Mesenchymal stem cell (in vitro differentiated cells and primary cell): ENCODE data around the gene FHIP1B.

Experiments used
- DNase-seq: peaks from one replicate; pipeline ENCODE4 v3.0.0-alpha.2; 2013
- H2AFZ ChIP-seq: one replicate; pipeline ENCODE4 v1.6.1; 2013; ENCODE audit warnings: low read depth, mild to moderate bottlenecking, control low read depth, inconsistent platforms, low read length, moderate library complexity
- H2AK5ac ChIP-seq: 2 replicates; pipeline ENCODE4 v1.6.1; 2013; ENCODE audit warnings: low read length, moderate library complexity, mild to moderate bottlenecking, inconsistent platforms; ENCODE audit not compliant: severe bottlenecking
- H2BK120ac ChIP-seq: one replicate; pipeline ENCODE4 v1.6.1; 2013; ENCODE audit warnings: low read depth, mild to moderate bottlenecking, inconsistent platforms, low read length, moderate library complexity
- H2BK12ac ChIP-seq, 2 experiments: one replicate each; pipeline ENCODE4 v1.6.1; 2013; ENCODE audit warnings: inconsistent platforms in 2 of 2, low read length in 2 of 2, mild to moderate bottlenecking in 2 of 2, moderate library complexity in 2 of 2, control low read depth in 1 of 2
- H2BK15ac ChIP-seq: one replicate; pipeline ENCODE4 v1.6.1; 2013; ENCODE audit warnings: mild to moderate bottlenecking, low read depth, inconsistent platforms; ENCODE audit not compliant: poor library complexity, severe bottlenecking
- H2BK5ac ChIP-seq: 2 replicates; pipeline ENCODE4 v1.6.1; 2013; ENCODE audit warnings: low read depth, mild to moderate bottlenecking, low read length, control low read depth, inconsistent platforms; ENCODE audit not compliant: poor library complexity, severe bottlenecking
- H3K14ac ChIP-seq, 2 experiments: one replicate each; pipeline ENCODE4 v1.6.1; 2013; ENCODE audit warnings: inconsistent platforms in 2 of 2, low read length in 2 of 2, control low read depth in 1 of 2, mild to moderate bottlenecking in 1 of 2, moderate library complexity in 1 of 2
- H3K18ac ChIP-seq, 2 experiments: one replicate each; pipeline ENCODE4 v1.6.1; 2013; ENCODE audit warnings: inconsistent platforms in 2 of 2, low read length in 2 of 2, control low read depth in 1 of 2, low read depth in 1 of 2, mild to moderate bottlenecking in 1 of 2
- H3K23ac ChIP-seq, 2 experiments: one replicate each; pipeline ENCODE4 v1.6.1; 2013; ENCODE audit warnings: inconsistent platforms in 2 of 2, low read length in 2 of 2, mild to moderate bottlenecking in 2 of 2, moderate library complexity in 2 of 2, control low read depth in 1 of 2
- H3K27ac ChIP-seq: 2 replicates; pipeline ENCODE4 v1.5.1; 2013; ENCODE audit warnings: mild to moderate bottlenecking, moderate library complexity, low read length, control low read depth, inconsistent platforms; ENCODE audit not compliant: poor library complexity, severe bottlenecking
- H3K27me3 ChIP-seq, 2 experiments: 2 replicates each; pipeline versions ENCODE4 v1.6.1 to v1.7.0; 2013; ENCODE audit warnings: low read length in 2 of 2, mild to moderate bottlenecking in 2 of 2, moderate library complexity in 2 of 2, control low read depth in 1 of 2, inconsistent platforms in 1 of 2; ENCODE audit not compliant: control insufficient read depth in 1 of 2, insufficient read depth in 1 of 2
- H3K36me3 ChIP-seq, 2 experiments: 2 replicates each; pipeline versions ENCODE4 v1.6.1 to v1.7.0; 2013; ENCODE audit warnings: low read length in 2 of 2, control low read depth in 1 of 2, inconsistent platforms in 1 of 2, low read depth in 1 of 2, mild to moderate bottlenecking in 1 of 2; ENCODE audit not compliant: insufficient read depth in 2 of 2, control insufficient read depth in 1 of 2
- H3K4ac ChIP-seq, 2 experiments: one replicate each; pipeline ENCODE4 v1.6.1; 2013; ENCODE audit warnings: inconsistent platforms in 2 of 2, low read length in 2 of 2, mild to moderate bottlenecking in 2 of 2, moderate library complexity in 2 of 2, control low read depth in 1 of 2, low read depth in 1 of 2
- H3K4me1 ChIP-seq: 2 replicates; pipeline ENCODE4 v1.6.1; 2013; ENCODE audit warnings: low read depth, low read length, control low read depth; ENCODE audit not compliant: control insufficient read depth, insufficient read depth
- H3K4me2 ChIP-seq: 2 replicates; pipeline ENCODE4 v1.6.1; 2013; ENCODE audit warnings: low read length, mild to moderate bottlenecking, inconsistent platforms; ENCODE audit not compliant: poor library complexity, severe bottlenecking
- H3K4me3 ChIP-seq, 2 experiments: 2 replicates each; pipeline versions ENCODE4 v1.5.1 to v1.7.0; 2013; ENCODE audit warnings: low read length in 2 of 2, mild to moderate bottlenecking in 2 of 2, control low read depth in 1 of 2, low read depth in 1 of 2; ENCODE audit not compliant: insufficient read depth in 1 of 2
- H3K79me1 ChIP-seq: replicated peaks from 2 replicates; pipeline ENCODE4 v1.6.1; 2013; ENCODE audit warnings: mild to moderate bottlenecking, control low read depth, low read length, inconsistent platforms; ENCODE audit not compliant: poor library complexity, severe bottlenecking
- H3K9ac ChIP-seq: 2 replicates; pipeline ENCODE4 v1.7.0; 2013; ENCODE audit warnings: mild to moderate bottlenecking, low read length, moderate library complexity
- H3K9me3 ChIP-seq: 2 replicates; pipeline ENCODE4 v1.7.0; 2013; ENCODE audit warnings: mild to moderate bottlenecking, low read length; ENCODE audit not compliant: control insufficient read depth
- H4K8ac ChIP-seq: one replicate; pipeline ENCODE4 v1.6.1; 2013; ENCODE audit warnings: inconsistent platforms, mild to moderate bottlenecking, low read length, moderate library complexity
- H4K91ac ChIP-seq: one replicate; pipeline ENCODE4 v1.6.1; 2013; ENCODE audit warnings: mild to moderate bottlenecking, low read length, inconsistent platforms
- WGBS: methylation state at CpG from one replicate; pipeline ENCODE4 v1.1.7; 2013; ENCODE audit warnings: mixed read lengths; 5-methylcytosine and 5-hydroxymethylcytosine counted together

Gene FHIP1B

GRCh38 chr11:6240781-6241180, 6.3 kb upstream of the FHIP1B start:
- Histone ChIP-seq H2AFZ (no peak overlapping the region), H3K18ac (no peak overlapping the region), H3K27me3 (peaks cover 0 to 47% of the 10 kb centered on the region in 2 experiments), H3K23ac (no peak overlapping the region), H4K8ac (no peak overlapping the region), H2BK15ac (no peak overlapping the region), H3K4me1 (no peaks in the 10 kb centered on the region), H3K9me3 (no peaks in the 10 kb centered on the region), H2BK120ac (no peak overlapping the region), H3K14ac (no peak overlapping the region), H2AK5ac (no peak overlapping the region), H3K36me3 (no peaks in the 10 kb centered on the region), H3K4me2 (no peak overlapping the region), H4K91ac (no peak overlapping the region), H3K27ac (no peak overlapping the region), H3K79me1 (no peaks in the 10 kb centered on the region), H3K4me3 (no peak overlapping the region), H2BK5ac (no peak overlapping the region), H3K9ac (no peak overlapping the region), H2BK12ac (no peak overlapping the region), H3K4ac (no peak overlapping the region)
- DNase-seq = no peak
- 60% methylated on average over 1 of the region's 1 CpG for WGBS

- H3K9ac ChIP-seq = no peak overlapping the region
- no peak overlapping the region for H3K14ac ChIP-seq
- H2BK5ac ChIP-seq = no peak overlapping the region
- H3K4ac ChIP-seq = no peak overlapping the region
- no peaks in the 10 kb centered on the region for H3K4me1 ChIP-seq
- H3K4me2 ChIP-seq = no peak overlapping the region
- H3K23ac ChIP-seq = no peak overlapping the region
- no peak overlapping the region for H4K8ac ChIP-seq
- no peak overlapping the region for H3K27ac ChIP-seq
- H3K9me3 ChIP-seq = no peaks in the 10 kb centered on the region
- H2AK5ac ChIP-seq = no peak overlapping the region
- H2BK15ac ChIP-seq = no peak overlapping the region
- no peak overlapping the region for H2AFZ ChIP-seq
- 96% methylated on average over 28 of the region's 28 CpGs for WGBS
- H3K18ac ChIP-seq = no peak overlapping the region
- no peak overlapping the region for H2BK12ac ChIP-seq
- no peak overlapping the region for H4K91ac ChIP-seq
- no peak overlapping the region for H2BK120ac ChIP-seq
- H3K36me3 ChIP-seq = no peaks in the 10 kb centered on the region
- H3K27me3 ChIP-seq = peaks cover 0 to 47% of the 10 kb centered on the region in 2 experiments
- H3K4me3 ChIP-seq = no peak overlapping the region
- DNase-seq = no peak
- H3K79me1 ChIP-seq = no peaks in the 10 kb centered on the region
Observed at GRCh38 chr11:6240139-6240538, 5.7 kb upstream of the FHIP1B start.

- Histone ChIP-seq H2BK5ac (no peak within 1 kb of the TSS), H3K23ac (no peak within 1 kb of the TSS), H2BK12ac (no peak within 1 kb of the TSS), H2AFZ (peak within 1 kb of the TSS; percentile 18), H3K9me3 (no peaks in the 10 kb centered on the region), H3K27me3 (peaks cover 0 to 44% of the 10 kb centered on the region in 2 experiments), H3K4me2 (no peak within 1 kb of the TSS), H3K36me3 (no peaks in the 10 kb centered on the region), H3K14ac (no peak within 1 kb of the TSS), H2BK120ac (no peak within 1 kb of the TSS), H3K4me1 (peaks cover 1% of the 10 kb centered on the region), H3K27ac (no peak within 1 kb of the TSS), H2AK5ac (no peak within 1 kb of the TSS), H3K9ac (no peak within 1 kb of the TSS), H4K8ac (no peak within 1 kb of the TSS), H2BK15ac (no peak within 1 kb of the TSS), H3K18ac (no peak within 1 kb of the TSS), H4K91ac (no peak within 1 kb of the TSS), H3K4ac (no peak within 1 kb of the TSS), H3K79me1 (peaks cover 3% of the 10 kb centered on the region), H3K4me3 (no peak within 1 kb of the TSS)
- 54% methylated on average over 1 of the region's 1 CpG for WGBS
- no peak for DNase-seq
Observed at GRCh38 chr11:6238902-6239301, 4.5 kb upstream of the FHIP1B start, which contains the start of gene CNGA4. Gene CNGA4, plus strand, starts transcription at chr11:6239089. Its CDS starts 118 bp downstream, at chr11:6239207.

- no peak overlapping the region for H2BK120ac ChIP-seq
- no peak overlapping the region for H3K23ac ChIP-seq
- H3K27ac ChIP-seq = no peak overlapping the region
- H3K4me1 ChIP-seq = peaks cover 3% of the 10 kb centered on the region
- no peaks in the 10 kb centered on the region for H3K36me3 ChIP-seq
- no peak overlapping the region for H3K18ac ChIP-seq
- no peak overlapping the region for H3K4ac ChIP-seq
- no peak overlapping the region for H3K9ac ChIP-seq
- no peak overlapping the region for H4K8ac ChIP-seq
- no peak overlapping the region for H2AK5ac ChIP-seq
- H3K9me3 ChIP-seq = no peaks in the 10 kb centered on the region
- no peak overlapping the region for H2AFZ ChIP-seq
- no peak overlapping the region for H3K4me2 ChIP-seq
- peaks cover 0 to 34% of the 10 kb centered on the region in 2 experiments for H3K27me3 ChIP-seq
- H3K14ac ChIP-seq = no peak overlapping the region
- DNase-seq = no peak
- H4K91ac ChIP-seq = no peak overlapping the region
- no peak overlapping the region for H3K4me3 ChIP-seq
- WGBS = 73% methylated on average over 4 of the region's 5 CpGs
- no peak overlapping the region for H2BK12ac ChIP-seq
- H2BK15ac ChIP-seq = no peak overlapping the region
- peaks cover 6% of the 10 kb centered on the region for H3K79me1 ChIP-seq
- no peak overlapping the region for H2BK5ac ChIP-seq
Observed at GRCh38 chr11:6237761-6238302, 3.4 kb upstream of the FHIP1B start.
